Liver (tissue), 9 donors: Measurements from ENCODE around the gene PARD3B. TPM values are rescaled to one million over a fixed set of nuclear protein-coding genes. Genes with fewer than 3 reads are reported as not detected.

Source experiments
- DNase-seq: peaks from one replicate; pipeline ENCODE4 v3.0.0-alpha.2; 2017; ENCODE audit warnings: low spot score
- H3K27ac ChIP-seq, 2 donors: one replicate each; pipeline ENCODE4 v1.7.0; 2013; ENCODE audit warnings: inconsistent platforms in 2 of 2, low read length in 2 of 2, control low read depth in 1 of 2, low read depth in 1 of 2, mild to moderate bottlenecking in 1 of 2
- H3K27me3 ChIP-seq, 4 donors: one replicate each; pipeline versions ENCODE4 v1.6.1 to v1.7.0; 2013; ENCODE audit warnings: low read length in 3 of 4, inconsistent platforms in 1 of 4, mild to moderate bottlenecking in 1 of 4, moderate library complexity in 1 of 4; ENCODE audit not compliant: control insufficient read depth in 4 of 4, insufficient read depth in 4 of 4
- H3K36me3 ChIP-seq, 4 donors: one replicate each; pipeline versions ENCODE4 v1.6.1 to v1.7.0; 2013; ENCODE audit warnings: low read length in 3 of 4, mild to moderate bottlenecking in 3 of 4, low read depth in 1 of 4, moderate library complexity in 1 of 4; ENCODE audit not compliant: control insufficient read depth in 4 of 4, insufficient read depth in 3 of 4
- H3K4me1 ChIP-seq, 4 donors: one replicate each; pipeline versions ENCODE4 v1.6.1 to v1.7.0; 2013; ENCODE audit warnings: low read length in 3 of 4, mild to moderate bottlenecking in 3 of 4, moderate library complexity in 1 of 4; ENCODE audit not compliant: control insufficient read depth in 4 of 4, insufficient read depth in 4 of 4
- H3K4me3 ChIP-seq, 3 donors: one replicate each; pipeline versions ENCODE4 v1.6.1 to v1.7.0; 2013; ENCODE audit warnings: low read length in 3 of 3, control low read depth in 1 of 3, low read depth in 1 of 3, mild to moderate bottlenecking in 1 of 3
- H3K9ac ChIP-seq, 2 donors: one replicate each; pipeline ENCODE4 v1.7.0; 2013; ENCODE audit warnings: low read length in 2 of 2, mild to moderate bottlenecking in 2 of 2, moderate library complexity in 2 of 2, control low read depth in 1 of 2, low read depth in 1 of 2
- H3K9me3 ChIP-seq, 4 donors: one replicate each; pipeline versions ENCODE4 v1.6.1 to v1.7.0; 2013; ENCODE audit warnings: low read length in 3 of 4; ENCODE audit not compliant: control insufficient read depth in 4 of 4
- EGR1 ChIP-seq, 2 donors: IDR thresholded peaks; 2 replicates each; pipeline ENCODE4 v1.6.1; 2016 to 2018; ENCODE audit warnings: antibody characterized with exemption in 2 of 2, low read depth in 2 of 2
- FOXA1 ChIP-seq: IDR thresholded peaks from 2 replicates; pipeline ENCODE4 v1.6.1; 2016; ENCODE audit warnings: antibody characterized with exemption
- FOXA2 ChIP-seq: IDR thresholded peaks from 2 replicates; pipeline ENCODE4 v1.6.1; 2016; ENCODE audit warnings: antibody characterized with exemption
- HNF4A ChIP-seq, 2 donors: conservative IDR thresholded peaks; 2 replicates each; pipeline ENCODE4 v1.6.1; 2016; ENCODE audit warnings: antibody characterized with exemption in 2 of 2, mild to moderate bottlenecking in 2 of 2
- HNF4G ChIP-seq: IDR thresholded peaks from 2 replicates; pipeline ENCODE4 v1.6.1; 2016; ENCODE audit warnings: antibody characterized with exemption
- JUND ChIP-seq, 2 donors: IDR thresholded peaks; 2 replicates each; pipeline ENCODE4 v1.6.1; 2016; ENCODE audit warnings: antibody characterized with exemption in 2 of 2
- NR2F2 ChIP-seq: IDR thresholded peaks from 2 replicates; pipeline ENCODE4 v1.6.1; 2016; ENCODE audit warnings: antibody characterized with exemption
- RAD21 ChIP-seq, 2 donors: IDR thresholded peaks; 2 replicates each; pipeline ENCODE4 v1.6.1; 2016; ENCODE audit warnings: antibody characterized with exemption in 2 of 2, mild to moderate bottlenecking in 2 of 2
- RXRA ChIP-seq, 2 donors: IDR thresholded peaks; 2 replicates each; pipeline ENCODE4 v1.6.1; 2017 to 2018; ENCODE audit warnings: antibody characterized with exemption in 2 of 2, mild to moderate bottlenecking in 1 of 2
- TAF1 ChIP-seq: conservative IDR thresholded peaks from 2 replicates; pipeline ENCODE4 v1.6.1; 2016; ENCODE audit warnings: antibody characterized with exemption, mild to moderate bottlenecking
- YY1 ChIP-seq: IDR thresholded peaks from 2 replicates; pipeline ENCODE4 v1.6.1; 2016; ENCODE audit warnings: antibody characterized with exemption, mild to moderate bottlenecking
- WGBS: extraction: QIAGEN DNeasy Blood & Tissue Kit; methylation state at CpG from one replicate; pipeline ENCODE4 v1.1.7; 2013; 5-methylcytosine and 5-hydroxymethylcytosine counted together
- polyA plus RNA-seq, 2 donors: library from polyadenylated mRNA; stranded (reverse) in 1 of 2; unstranded in 1 of 2; fragments of 200-250 nt in 1 of 2; fragments of >200 nt in 1 of 2; fragmentation: Nextera tagmentation in 1 of 2; extraction: Ambion mirVana in 1 of 2; gene quantifications; one replicate each; pipeline versions ENCODE4 v1.2.1 to v1.2.3, GENCODE V29; 2013 to 2015
- total RNA-seq, 2 donors: library from RNA; depleted of rRNA; stranded (reverse); fragments of >200 nt; gene quantifications; one replicate each; pipeline ENCODE4 v1.2.3, GENCODE V29; 2014
- TF ChIP-seq, protein P1 (sequence below): IDR thresholded peaks from 2 replicates; pipeline ENCODE4 v1.6.1; 2016; ENCODE audit warnings: antibody characterized with exemption, mild to moderate bottlenecking
- TF ChIP-seq, protein P2 (sequence below): IDR thresholded peaks from 2 replicates; pipeline ENCODE4 v1.6.1; 2016; ENCODE audit warnings: antibody characterized with exemption
- donor health status: healthy.
- donor health status: healthy.
- donor health status: healthy.
- donor health status: healthy.
- donor health status: healthy.

PARD3B gene
- total and polyA plus RNA-seq, 4 donors: 1.1 to 10.3 (median 3.7) TPM

DNA sequence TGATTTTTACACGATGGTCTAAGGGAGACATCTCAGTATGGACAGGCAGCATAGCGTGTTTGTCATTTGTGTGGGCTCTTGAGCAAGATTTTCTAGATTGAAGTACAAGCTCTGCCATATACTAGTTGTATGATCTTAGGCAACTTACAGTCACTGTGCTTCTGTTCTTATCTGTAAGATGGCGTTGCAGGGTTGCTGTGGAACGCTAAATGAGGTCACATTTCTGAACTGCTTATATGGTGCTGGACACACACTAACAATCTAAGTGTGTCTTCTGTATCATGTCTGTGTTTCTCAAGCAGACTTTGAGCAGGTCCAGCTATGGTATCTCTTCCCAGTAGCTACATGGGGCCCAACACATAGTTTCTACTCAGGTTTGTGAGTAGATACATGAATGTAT, 29.2 kb downstream of the PARD3B start:
- 86% methylated on average over 4 of the region's 4 CpGs for WGBS
- Histone ChIP-seq H3K36me3 (no peaks in the 10 kb centered on the region), H3K9ac (no peak overlapping the region), H3K27ac (no peak overlapping the region), H3K27me3 (no peaks in the 10 kb centered on the region), H3K4me1 (peaks cover 0 to 18% (median 3%) of the 10 kb centered on the region in 4 donors), H3K9me3 (no peaks in the 10 kb centered on the region), H3K4me3 (no peak overlapping the region)
- TF ChIP-seq, protein P1, sequence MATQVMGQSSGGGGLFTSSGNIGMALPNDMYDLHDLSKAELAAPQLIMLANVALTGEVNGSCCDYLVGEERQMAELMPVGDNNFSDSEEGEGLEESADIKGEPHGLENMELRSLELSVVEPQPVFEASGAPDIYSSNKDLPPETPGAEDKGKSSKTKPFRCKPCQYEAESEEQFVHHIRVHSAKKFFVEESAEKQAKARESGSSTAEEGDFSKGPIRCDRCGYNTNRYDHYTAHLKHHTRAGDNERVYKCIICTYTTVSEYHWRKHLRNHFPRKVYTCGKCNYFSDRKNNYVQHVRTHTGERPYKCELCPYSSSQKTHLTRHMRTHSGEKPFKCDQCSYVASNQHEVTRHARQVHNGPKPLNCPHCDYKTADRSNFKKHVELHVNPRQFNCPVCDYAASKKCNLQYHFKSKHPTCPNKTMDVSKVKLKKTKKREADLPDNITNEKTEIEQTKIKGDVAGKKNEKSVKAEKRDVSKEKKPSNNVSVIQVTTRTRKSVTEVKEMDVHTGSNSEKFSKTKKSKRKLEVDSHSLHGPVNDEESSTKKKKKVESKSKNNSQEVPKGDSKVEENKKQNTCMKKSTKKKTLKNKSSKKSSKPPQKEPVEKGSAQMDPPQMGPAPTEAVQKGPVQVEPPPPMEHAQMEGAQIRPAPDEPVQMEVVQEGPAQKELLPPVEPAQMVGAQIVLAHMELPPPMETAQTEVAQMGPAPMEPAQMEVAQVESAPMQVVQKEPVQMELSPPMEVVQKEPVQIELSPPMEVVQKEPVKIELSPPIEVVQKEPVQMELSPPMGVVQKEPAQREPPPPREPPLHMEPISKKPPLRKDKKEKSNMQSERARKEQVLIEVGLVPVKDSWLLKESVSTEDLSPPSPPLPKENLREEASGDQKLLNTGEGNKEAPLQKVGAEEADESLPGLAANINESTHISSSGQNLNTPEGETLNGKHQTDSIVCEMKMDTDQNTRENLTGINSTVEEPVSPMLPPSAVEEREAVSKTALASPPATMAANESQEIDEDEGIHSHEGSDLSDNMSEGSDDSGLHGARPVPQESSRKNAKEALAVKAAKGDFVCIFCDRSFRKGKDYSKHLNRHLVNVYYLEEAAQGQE: no peak
- TF ChIP-seq TAF1 (no peak), EGR1 (IDR thresholded peaks at IDR 0.05; ENCODE audit: low read depth in 2 of 2) (no peak), RXRA (IDR thresholded peaks at IDR 0.05) (no peak), JUND (IDR thresholded peaks at IDR 0.05) (no peak), NR2F2 (no peak), YY1 (no peak), HNF4G (no peak)
- DNase-seq: no peak

GRCh38 chr2:204575463-204575862, 30.2 kb downstream of the PARD3B start:
- H3K4me1 ChIP-seq: peaks cover 0 to 16% (median 3%) of the 10 kb centered on the region in 4 donors
- H3K27me3 ChIP-seq: no peaks in the 10 kb centered on the region
- H3K36me3 ChIP-seq: no peaks in the 10 kb centered on the region
- no peak for DNase-seq
- TF ChIP-seq RXRA (IDR thresholded peaks at IDR 0.05): no peak
- no peak for TF ChIP-seq FOXA2
- TF ChIP-seq, protein P1: no peak
- no peak for TF ChIP-seq YY1
- TF ChIP-seq HNF4A (conservative IDR thresholded peaks at IDR 0.05): no peak
- no peak for TF ChIP-seq EGR1 (IDR thresholded peaks at IDR 0.05; ENCODE audit: low read depth in 2 of 2)
- no peak for TF ChIP-seq FOXA1
- TF ChIP-seq TAF1: no peak
- no peak for TF ChIP-seq HNF4G
- TF ChIP-seq RAD21 (IDR thresholded peaks at IDR 0.05): no peak
- TF ChIP-seq, protein P2, sequence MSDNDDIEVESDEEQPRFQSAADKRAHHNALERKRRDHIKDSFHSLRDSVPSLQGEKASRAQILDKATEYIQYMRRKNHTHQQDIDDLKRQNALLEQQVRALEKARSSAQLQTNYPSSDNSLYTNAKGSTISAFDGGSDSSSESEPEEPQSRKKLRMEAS: no peak
- TF ChIP-seq JUND (IDR thresholded peaks at IDR 0.05): no peak
- WGBS: 86% methylated on average over 3 of the region's 3 CpGs
- no peaks in the 10 kb centered on the region for H3K9me3 ChIP-seq
- no peak overlapping the region for H3K27ac ChIP-seq
- no peak overlapping the region for H3K4me3 ChIP-seq
- H3K9ac ChIP-seq: no peak overlapping the region
